Stimulated activated CD8-positive, alpha-beta memory T cell treated with anti-CD3 and anti-CD28 coated beads, Interleukin-7, amount 100 ng/mL, for 1 hour (primary cell): ENCODE results near the gene ARHGAP26.
"Not testable (repeated sequence)": the region's sequence is repeated elsewhere in the genome, so short reads cannot be mapped to it uniquely, and the experiment has no call there.

Experiments used
- DNase-seq, 2 donors: peaks; one replicate each; pipeline ENCODE4 v3.0.0-alpha.2; 2020; ENCODE audit warnings: low read depth in 2 of 2

Gene ARHGAP26

GRCh38 chr5:142929587-142929986, 159.4 kb downstream of the ARHGAP26 start:
- peak in 1 of 2 donors; percentile 15 for DNase-seq

DNA sequence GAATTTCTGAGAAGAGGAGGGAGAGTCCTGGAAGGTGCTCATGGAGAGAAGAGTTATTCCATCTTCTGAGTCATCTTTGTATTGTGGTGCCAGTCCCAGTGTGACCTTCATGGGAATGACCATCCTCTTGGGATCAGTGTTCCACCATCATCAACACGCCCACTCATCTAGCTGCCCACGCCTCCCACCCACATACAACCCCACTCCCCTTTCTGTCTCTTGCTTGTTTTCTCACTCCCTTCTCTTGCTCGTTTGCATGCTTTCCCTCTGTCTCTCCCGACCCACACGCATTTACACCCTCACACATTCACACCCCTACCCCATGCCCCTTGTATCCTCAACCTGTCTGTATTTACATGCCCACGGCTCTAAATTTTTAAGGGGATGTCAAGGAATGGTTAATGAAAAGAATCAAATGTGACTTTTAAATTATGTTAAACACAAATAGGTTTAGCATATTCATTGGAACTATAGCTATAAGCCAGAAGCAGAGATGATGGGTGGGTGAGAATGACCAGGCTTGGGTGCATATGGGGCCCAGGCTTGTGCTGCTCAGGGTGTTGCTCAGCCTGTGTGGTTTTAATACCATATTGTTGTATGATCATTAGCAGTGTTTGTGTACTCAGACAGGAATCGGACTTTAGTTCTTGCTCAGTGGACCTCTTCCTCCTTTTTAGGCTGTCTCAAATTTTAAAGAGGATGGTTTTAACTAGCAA, 160.4 kb downstream of the ARHGAP26 start:
- no peak for DNase-seq

DNA sequence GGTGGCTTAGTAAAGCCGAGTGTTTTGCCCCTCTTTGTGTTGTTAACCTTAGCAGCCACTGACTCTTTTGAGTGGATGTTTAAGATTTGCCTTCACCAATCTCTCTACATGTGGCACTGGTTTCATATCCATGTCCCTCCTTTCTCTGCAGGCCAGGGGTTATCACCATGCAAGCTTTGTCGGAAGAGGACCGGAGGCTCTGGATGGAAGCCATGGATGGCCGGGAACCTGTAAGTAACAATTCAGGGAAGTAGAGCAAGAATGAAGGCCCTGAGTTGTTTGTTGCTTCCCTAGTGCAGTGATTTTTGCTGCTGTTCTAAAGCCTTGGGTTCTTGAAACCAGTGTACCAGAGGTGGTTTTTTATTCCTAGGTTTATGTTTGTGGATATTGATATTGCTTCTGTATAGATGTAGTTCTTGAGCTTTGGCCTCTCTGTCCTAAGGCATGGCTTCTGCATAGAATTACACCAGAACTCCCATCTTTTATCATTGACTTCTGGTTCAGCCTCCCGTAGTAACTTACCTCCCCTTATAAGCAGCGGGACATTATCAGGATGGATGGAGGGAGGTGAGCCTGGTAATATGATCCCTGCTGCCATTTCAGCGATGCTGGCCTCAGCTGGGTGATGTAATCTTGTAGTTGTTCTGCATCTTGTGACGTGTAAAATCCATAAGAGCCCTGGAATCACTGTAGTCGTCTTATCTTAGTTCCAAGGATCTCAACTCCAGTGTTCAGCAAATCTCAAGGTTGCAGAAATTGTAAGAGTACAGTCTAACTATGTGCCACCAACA, 161.9 kb downstream of the ARHGAP26 start:
- DNase-seq = no peak

- no peak for DNase-seq
Measured at GRCh38 chr5:142934051-142934762, 164.0 kb downstream of the ARHGAP26 start.

GRCh38 chr5:142935014-142935413, 164.8 kb downstream of the ARHGAP26 start:
- DNase-seq = no peak

GRCh38 chr5:142937374-142937773, 167.2 kb downstream of the ARHGAP26 start:
- no peak for DNase-seq

GRCh38 chr5:142938266-142938880, 168.2 kb downstream of the ARHGAP26 start:
- DNase-seq = no peak

DNA sequence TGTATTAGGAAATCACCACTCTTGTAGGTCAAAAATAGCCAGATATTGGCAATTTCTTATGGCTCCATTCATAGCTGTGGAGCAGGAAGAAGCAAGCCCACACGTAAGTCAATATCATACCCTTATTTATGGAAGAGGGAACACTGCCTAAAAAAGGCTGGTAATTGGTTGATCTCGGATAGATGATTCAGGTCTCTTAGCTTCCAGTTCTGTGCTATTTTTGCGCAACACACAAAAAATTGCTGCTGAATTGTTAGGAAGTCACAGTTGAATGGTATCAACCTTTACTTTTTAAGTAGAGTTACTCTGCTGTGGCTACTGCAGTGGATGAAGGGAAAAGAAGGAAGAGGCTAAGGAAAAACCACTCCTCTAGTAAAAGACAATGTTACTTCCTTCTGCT, 168.8 kb downstream of the ARHGAP26 start:
- DNase-seq = no peak

- DNase-seq = no peak
Measured at GRCh38 chr5:142939884-142940283, 169.7 kb downstream of the ARHGAP26 start.

DNA sequence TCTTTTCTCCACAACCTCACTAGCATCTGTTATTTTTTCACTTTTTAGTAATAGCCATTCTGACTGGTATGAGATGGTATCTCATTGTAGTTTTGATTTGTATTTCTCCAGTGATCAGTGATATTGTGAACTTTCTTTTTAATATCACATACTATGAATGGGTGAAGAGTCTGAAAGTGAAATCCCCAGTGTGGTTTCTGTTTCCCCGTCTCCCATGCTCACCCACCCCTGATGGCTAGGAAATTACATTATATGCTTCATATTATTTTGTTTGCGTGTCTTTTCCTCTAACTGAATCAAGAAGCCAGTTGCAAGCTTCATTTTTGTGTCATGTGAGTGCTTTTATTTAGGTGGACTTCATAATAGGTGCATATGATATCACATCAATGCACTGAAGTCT, 171.1 kb downstream of the ARHGAP26 start:
- no peak for DNase-seq

DNA sequence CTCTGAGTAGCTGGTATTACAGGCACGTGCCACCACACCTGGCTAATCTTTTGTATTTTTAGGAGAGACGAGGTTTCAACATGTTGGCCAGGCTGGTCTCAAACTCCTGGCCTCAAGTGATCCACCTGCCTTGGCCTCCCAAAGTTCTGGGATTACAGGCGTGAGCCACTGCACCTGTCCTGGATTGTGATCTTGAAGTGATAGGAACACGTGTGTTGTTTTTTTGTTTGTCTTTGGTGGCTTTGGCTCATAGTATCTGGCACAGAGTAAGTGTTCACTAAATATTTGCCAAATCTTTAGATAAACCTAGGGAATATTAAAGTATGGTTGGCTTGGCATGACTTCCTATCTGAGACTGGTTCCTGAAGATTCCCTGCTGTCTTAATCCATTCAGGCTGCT, 172.7 kb downstream of the ARHGAP26 start:
- DNase-seq = no peak

DNA sequence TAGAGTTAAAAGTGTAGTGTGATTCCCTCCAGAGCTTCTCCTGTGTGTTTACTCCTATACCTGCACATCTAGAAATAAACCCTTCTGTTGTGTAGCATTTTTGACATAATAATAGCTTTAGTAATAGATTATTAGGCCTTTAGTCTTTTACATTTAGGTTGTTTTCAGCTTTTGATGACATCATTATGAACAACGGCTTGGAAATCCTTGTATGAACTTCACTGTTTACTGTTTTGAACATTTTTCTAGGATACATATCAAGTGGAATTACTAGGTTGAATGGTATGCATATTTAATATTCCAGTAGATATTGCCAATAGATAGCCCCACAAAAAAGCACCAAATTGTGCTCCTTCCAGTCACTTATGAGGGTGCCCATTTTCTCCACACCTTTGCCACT, 174.0 kb downstream of the ARHGAP26 start:
- DNase-seq = no peak

DNA sequence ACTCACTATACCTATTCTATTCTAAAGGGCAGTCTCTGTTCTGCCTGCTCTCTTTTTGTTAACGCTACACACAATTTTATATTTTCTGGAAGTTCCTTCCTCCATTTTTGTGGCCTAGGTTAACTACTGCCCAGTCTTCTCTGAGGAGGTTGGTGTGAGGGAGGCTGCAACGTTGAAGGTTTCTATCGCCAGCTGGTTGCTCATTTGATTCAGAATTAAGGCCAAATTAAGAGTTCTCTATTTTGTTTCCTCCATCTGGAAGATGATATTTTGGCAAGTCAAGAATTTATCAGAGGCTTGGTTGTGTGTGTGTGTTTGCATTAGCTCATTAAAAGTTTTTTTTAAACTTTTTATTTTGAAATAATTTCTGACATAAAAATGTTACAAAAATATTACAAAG, 175.1 kb downstream of the ARHGAP26 start:
- no peak for DNase-seq

DNA sequence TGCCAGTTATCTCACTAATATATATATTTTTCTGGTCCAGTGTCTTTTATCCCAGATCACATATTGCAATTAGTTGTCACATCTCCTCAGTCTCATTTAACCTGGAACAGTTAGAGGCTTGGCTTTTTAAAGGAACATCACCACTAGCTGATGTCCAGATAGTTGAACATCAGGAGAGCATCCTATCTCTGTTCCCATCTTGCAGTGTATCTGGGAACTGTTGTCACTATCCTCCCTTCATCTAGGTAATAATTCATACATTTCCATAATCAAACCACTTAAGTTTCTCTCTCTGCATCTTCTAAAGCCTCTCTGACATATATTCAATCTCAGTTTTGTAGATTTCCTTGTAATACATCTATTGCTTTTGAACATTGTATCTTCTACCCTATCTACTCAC, 175.7 kb downstream of the ARHGAP26 start:
- no peak for DNase-seq

- no peak for DNase-seq
Measured at GRCh38 chr5:142946547-142947426, 176.6 kb downstream of the ARHGAP26 start.

GRCh38 chr5:142947427-142947709, 177.2 kb downstream of the ARHGAP26 start:
- DNase-seq = no peak

DNA sequence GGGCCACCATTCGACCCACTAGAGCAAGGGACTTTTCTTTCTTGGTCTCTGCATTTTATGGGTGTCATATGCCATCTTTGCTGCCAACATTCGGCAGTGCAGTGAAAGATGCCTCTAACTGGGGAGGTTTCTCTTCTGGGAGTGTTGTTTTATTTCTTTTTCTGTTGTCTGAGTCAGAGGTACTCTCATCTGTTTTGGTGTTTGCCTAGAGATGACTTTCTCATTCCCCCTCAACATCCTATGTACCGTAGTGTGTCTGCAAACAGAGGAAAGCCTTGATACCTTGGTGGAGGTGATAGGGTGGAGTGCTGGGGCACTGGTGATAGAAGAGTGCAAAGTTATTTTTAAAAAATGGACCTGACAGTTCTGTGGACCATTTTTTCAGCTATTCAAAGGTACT, 182.1 kb downstream of the ARHGAP26 start:
- DNase-seq = no peak

GRCh38 chr5:142952871-142953270, 182.7 kb downstream of the ARHGAP26 start:
- DNase-seq = not testable (repeated sequence)

DNA sequence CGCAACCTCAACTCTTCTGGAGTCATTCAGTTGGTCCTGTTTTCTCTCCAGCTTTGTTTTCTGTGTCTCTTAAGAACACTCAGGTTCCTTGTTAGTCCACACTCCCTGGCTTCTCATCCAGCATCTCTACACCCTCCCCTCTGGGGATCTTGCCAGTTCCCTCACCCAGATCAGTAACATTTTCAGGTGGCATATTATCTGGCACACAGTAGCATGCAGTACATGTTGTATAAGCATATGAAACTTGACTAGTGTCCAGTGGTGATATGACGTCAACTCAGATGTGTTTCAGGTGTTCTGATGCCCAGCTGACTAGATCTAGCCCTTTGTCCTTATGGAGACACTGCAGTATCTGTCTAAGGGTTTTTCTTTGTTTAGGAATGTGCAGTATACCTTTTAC, 184.3 kb downstream of the ARHGAP26 start:
- no peak for DNase-seq

- no peak for DNase-seq
Measured at GRCh38 chr5:142955628-142956027, 185.5 kb downstream of the ARHGAP26 start.

DNA sequence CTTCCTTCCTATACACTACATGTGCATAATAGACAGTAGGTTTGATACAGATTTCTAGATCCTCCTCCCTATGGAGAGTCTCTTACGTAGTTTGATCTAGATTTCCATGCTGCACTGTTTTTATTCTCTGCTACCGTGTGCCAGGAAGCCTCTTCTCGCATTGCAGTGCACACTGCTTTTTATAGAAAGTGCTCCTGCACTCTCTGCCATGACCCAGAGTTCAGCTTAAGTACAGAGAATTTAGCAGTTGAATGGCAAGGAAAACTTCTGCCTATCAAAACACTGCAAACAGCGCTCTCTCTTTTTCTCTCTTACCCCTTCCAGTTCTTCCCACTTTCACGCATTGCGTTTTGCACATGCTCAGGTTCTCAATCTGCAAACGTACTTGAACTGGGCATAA, 187.4 kb downstream of the ARHGAP26 start:
- DNase-seq = no peak
